ENCODE data around the gene INO80D.
"Not testable (repeated sequence)": the region's sequence is repeated elsewhere in the genome, so short reads cannot be mapped to it uniquely, and the experiment has no call there.

The INO80D gene

DNA sequence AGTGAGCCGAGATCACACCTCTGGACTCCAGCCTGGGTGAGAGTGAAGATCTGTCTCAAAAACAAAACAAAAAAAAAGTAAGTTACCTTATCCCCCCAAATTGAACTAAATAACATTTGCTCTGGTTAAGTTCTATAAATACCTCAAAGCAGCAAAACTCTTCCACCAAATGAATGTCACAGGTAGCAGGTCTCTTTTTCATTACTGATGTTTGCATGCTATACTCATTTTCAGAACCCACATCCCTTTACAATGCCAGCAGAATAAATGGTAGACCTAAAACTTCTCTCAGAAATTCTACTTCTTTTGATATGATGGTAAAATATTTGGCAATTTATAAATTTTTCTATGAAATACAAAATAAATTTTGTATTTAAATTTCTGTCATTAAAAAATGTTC lies 22.3 kb downstream of the INO80D start:
- H3K4me1 ChIP-seq (ENCODE audit: control insufficient read depth, insufficient read depth, low read length): no peaks in the 10 kb centered on the region
- no peak overlapping the region for H3K27ac ChIP-seq (ENCODE audit: insufficient read depth, low read depth, low read length, poor library complexity, severe bottlenecking)
- 88% methylated on average over 1 of the region's 1 CpG for whole genome bisulfite sequencing, 2 experiments
- H3K27me3 ChIP-seq (ENCODE audit: control insufficient read depth, insufficient read depth, low read length, poor library complexity, severe bottlenecking): no peaks in the 10 kb centered on the region
- no peak overlapping the region for H3K4me3 ChIP-seq (ENCODE audit: insufficient read depth, low read depth, low read length)
- H3K36me3 ChIP-seq (ENCODE audit: control insufficient read depth, insufficient read depth, low read length): no peaks in the 10 kb centered on the region
- H3K9me3 ChIP-seq (ENCODE audit: control insufficient read depth, low read length): no peaks in the 10 kb centered on the region

DNA sequence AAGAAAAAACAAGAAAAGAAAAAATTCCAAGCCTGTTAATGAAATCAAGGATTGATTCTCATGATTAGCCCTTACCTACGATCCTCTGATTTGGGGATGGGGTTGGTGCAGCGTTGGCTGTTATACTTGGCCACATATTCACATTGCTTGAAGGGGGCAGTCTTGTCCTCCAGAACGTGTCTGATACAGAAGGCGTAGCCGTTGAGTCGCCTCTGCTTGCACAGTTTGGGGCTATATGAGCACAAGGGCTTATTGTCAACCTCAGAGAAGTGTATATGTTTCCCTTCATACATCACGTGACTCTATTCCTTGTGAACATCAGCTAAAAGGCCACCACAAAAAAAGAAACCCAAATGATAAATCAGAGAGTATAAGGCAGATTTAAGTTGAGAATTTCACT lies 23.2 kb downstream of the INO80D start:
- Histone ChIP-seq H3K4me3 (ENCODE audit: insufficient read depth, low read depth, low read length) (no peak overlapping the region), H3K9me3 (ENCODE audit: control insufficient read depth, low read length) (no peaks in the 10 kb centered on the region), H3K27ac (ENCODE audit: insufficient read depth, low read depth, low read length, poor library complexity, severe bottlenecking) (no peak overlapping the region), H3K4me1 (ENCODE audit: control insufficient read depth, insufficient read depth, low read length) (no peaks in the 10 kb centered on the region), H3K27me3 (ENCODE audit: control insufficient read depth, insufficient read depth, low read length, poor library complexity, severe bottlenecking) (no peaks in the 10 kb centered on the region), H3K36me3 (ENCODE audit: control insufficient read depth, insufficient read depth, low read length) (no peaks in the 10 kb centered on the region)
- WGBS, 2 experiments: 85 to 92% methylated on average over 7 of the region's 7 CpGs

DNA sequence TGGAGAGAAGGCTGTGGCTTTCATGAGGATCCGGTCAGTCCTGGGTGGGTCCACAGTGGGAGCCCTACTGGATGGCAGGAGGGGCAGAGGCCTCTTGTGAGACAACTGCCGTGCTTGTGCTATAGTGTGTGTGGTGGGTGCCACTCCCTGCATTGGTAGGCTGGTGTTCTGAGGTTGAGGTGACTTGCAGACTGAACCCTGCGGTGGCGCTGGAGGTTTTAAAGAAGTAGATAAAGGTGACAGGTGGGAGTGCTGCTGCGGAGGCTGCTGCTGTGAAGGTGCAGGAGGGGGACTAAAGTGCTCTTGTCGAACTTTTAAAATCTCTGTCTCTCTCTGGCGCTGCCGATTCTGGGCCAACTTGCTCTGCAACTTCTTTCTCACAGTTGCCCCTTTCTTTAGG lies 29.7 kb downstream of the INO80D start:
- H3K27ac ChIP-seq (ENCODE audit: insufficient read depth, low read depth, low read length, poor library complexity, severe bottlenecking): no peak overlapping the region
- no peaks in the 10 kb centered on the region for H3K9me3 ChIP-seq (ENCODE audit: control insufficient read depth, low read length)
- H3K27me3 ChIP-seq (ENCODE audit: control insufficient read depth, insufficient read depth, low read length, poor library complexity, severe bottlenecking): no peaks in the 10 kb centered on the region
- H3K4me3 ChIP-seq (ENCODE audit: insufficient read depth, low read depth, low read length): no peak overlapping the region
- H3K36me3 ChIP-seq (ENCODE audit: control insufficient read depth, insufficient read depth, low read length): peaks cover 13% of the 10 kb centered on the region
- 95 to 98% methylated on average over 8 of the region's 8 CpGs for WGBS, 2 experiments
- no peaks in the 10 kb centered on the region for H3K4me1 ChIP-seq (ENCODE audit: control insufficient read depth, insufficient read depth, low read length)

DNA sequence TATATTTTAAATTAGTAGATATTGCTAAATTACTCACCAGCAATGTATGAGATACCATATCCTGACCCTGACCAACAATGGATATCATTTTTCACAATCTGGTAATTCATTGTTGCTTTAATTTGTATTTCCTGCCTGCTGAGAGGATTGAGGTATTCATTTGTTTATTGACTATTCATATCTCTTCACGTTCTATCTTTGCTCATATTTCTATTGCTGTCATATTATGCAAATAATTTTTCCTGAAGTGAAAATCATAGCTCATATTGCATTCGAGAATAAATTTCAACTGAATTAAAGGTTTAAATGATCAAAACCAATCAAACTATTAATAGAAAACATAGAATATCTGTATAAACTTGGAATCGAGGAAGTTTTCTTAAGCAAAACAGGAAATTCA lies 31.0 kb downstream of the INO80D start:
- H3K4me3 ChIP-seq (ENCODE audit: insufficient read depth, low read depth, low read length): no peak overlapping the region
- no peaks in the 10 kb centered on the region for H3K9me3 ChIP-seq (ENCODE audit: control insufficient read depth, low read length)
- H3K27me3 ChIP-seq (ENCODE audit: control insufficient read depth, insufficient read depth, low read length, poor library complexity, severe bottlenecking): no peaks in the 10 kb centered on the region
- 96% methylated on average over 2 of the region's 3 CpGs; no CpG with 5 or more reads in 1 of the 2 experiments for WGBS, 2 experiments
- peaks cover 13% of the 10 kb centered on the region for H3K36me3 ChIP-seq (ENCODE audit: control insufficient read depth, insufficient read depth, low read length)
- no peaks in the 10 kb centered on the region for H3K4me1 ChIP-seq (ENCODE audit: control insufficient read depth, insufficient read depth, low read length)
- H3K27ac ChIP-seq (ENCODE audit: insufficient read depth, low read depth, low read length, poor library complexity, severe bottlenecking): no peak overlapping the region

DNA sequence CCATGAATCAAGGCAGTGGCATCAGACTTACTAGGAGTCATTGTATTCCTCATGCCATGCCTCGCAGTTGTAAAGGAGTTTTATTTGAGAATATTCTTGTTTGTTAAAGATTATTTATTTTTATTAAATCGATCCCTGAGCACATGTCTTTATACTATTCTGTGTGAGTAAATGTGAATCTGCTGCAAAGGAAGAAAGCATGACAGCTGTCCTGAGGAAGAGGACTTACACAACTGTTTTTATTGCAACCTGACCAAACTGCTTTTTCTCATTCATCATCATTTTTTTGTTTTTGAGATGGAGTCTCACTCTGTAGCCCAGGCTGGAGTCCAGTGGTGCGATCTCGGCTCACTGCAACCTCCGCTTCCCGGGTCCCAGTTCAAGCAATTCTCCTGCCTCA lies 34.1 kb downstream of the INO80D start:
- no peaks in the 10 kb centered on the region for H3K4me1 ChIP-seq (ENCODE audit: control insufficient read depth, insufficient read depth, low read length)
- H3K9me3 ChIP-seq (ENCODE audit: control insufficient read depth, low read length): no peaks in the 10 kb centered on the region
- H3K27ac ChIP-seq (ENCODE audit: insufficient read depth, low read depth, low read length, poor library complexity, severe bottlenecking): no peak overlapping the region
- H3K36me3 ChIP-seq (ENCODE audit: control insufficient read depth, insufficient read depth, low read length): peaks cover 13% of the 10 kb centered on the region
- 79 to 82% methylated on average over 6 of the region's 6 CpGs for WGBS, 2 experiments
- no peak overlapping the region for H3K4me3 ChIP-seq (ENCODE audit: insufficient read depth, low read depth, low read length)
- no peaks in the 10 kb centered on the region for H3K27me3 ChIP-seq (ENCODE audit: control insufficient read depth, insufficient read depth, low read length, poor library complexity, severe bottlenecking)

DNA sequence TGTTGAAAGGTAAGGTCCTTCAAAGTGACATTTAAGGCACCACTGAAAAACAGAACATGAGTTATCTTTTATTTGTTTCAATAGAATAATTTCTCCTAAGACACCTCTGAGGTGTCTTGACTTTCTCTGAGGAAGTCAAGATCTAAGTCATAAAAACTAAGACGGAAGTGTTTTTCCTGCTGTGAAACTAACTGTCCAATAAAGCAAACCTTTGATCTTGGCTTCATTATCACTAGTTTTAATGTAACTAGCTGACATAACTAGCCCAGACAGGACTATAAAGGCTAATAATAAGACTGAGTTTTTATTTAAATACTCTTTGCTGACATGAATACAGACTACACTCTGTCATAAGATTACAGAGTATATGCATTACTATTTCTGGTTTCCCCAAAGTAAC lies 36.6 kb downstream of the INO80D start:
- peaks cover 3% of the 10 kb centered on the region for H3K36me3 ChIP-seq (ENCODE audit: control insufficient read depth, insufficient read depth, low read length)
- 95 to 100% methylated on average over 1 of the region's 1 CpG for WGBS, 2 experiments
- no peaks in the 10 kb centered on the region for H3K27me3 ChIP-seq (ENCODE audit: control insufficient read depth, insufficient read depth, low read length, poor library complexity, severe bottlenecking)
- H3K27ac ChIP-seq (ENCODE audit: insufficient read depth, low read depth, low read length, poor library complexity, severe bottlenecking): no peak overlapping the region
- no peaks in the 10 kb centered on the region for H3K4me1 ChIP-seq (ENCODE audit: control insufficient read depth, insufficient read depth, low read length)
- no peak overlapping the region for H3K4me3 ChIP-seq (ENCODE audit: insufficient read depth, low read depth, low read length)
- no peaks in the 10 kb centered on the region for H3K9me3 ChIP-seq (ENCODE audit: control insufficient read depth, low read length)

DNA sequence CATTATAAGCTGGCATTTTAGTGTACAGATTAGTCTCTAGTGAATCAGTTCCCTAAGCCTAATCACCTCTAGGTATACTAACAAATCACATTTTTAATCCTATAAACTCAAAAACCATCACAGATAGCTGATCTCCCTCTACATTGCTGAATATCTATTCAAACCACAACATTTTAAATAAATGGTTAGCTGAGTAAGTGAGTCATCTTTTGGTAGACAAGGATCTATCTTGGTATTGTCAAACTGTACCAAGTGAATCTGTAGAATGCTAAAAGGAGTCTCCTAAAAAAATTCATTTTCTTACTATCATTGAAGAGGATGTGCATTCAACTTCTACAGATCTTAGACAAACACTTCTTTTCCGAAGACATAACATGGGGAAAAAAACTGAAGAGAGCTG lies 40.7 kb downstream of the INO80D start:
- Histone ChIP-seq H3K9me3 (ENCODE audit: control insufficient read depth, low read length) (no peaks in the 10 kb centered on the region), H3K4me3 (ENCODE audit: insufficient read depth, low read depth, low read length) (no peak overlapping the region), H3K4me1 (ENCODE audit: control insufficient read depth, insufficient read depth, low read length) (no peaks in the 10 kb centered on the region), H3K36me3 (ENCODE audit: control insufficient read depth, insufficient read depth, low read length) (no peaks in the 10 kb centered on the region), H3K27ac (ENCODE audit: insufficient read depth, low read depth, low read length, poor library complexity, severe bottlenecking) (no peak overlapping the region), H3K27me3 (ENCODE audit: control insufficient read depth, insufficient read depth, low read length, poor library complexity, severe bottlenecking) (no peaks in the 10 kb centered on the region)
- WGBS, 2 experiments: 92 to 100% methylated on average over 1 of the region's 1 CpG

DNA sequence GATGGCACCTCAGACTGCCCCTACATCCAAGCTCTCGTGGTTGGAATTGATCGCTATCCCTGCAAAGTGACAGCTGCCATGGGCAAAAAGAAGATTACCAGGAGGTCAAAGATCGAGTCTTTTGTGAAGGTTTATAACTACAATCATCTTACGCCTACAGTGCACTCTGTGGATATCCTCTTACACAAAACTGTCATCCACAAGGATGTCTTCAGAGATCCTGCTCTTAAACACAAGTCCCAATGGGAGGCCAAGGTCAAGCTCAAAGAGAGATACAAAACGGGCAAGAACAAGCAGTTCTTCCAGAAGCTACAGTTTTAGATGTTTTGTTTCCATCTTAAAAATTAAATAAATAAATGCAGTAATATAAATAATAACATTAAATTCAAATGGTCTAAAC lies 45.4 kb downstream of the INO80D start:
- H3K27ac ChIP-seq (ENCODE audit: insufficient read depth, low read depth, low read length, poor library complexity, severe bottlenecking): no peak overlapping the region
- H3K27me3 ChIP-seq (ENCODE audit: control insufficient read depth, insufficient read depth, low read length, poor library complexity, severe bottlenecking): no peaks in the 10 kb centered on the region
- H3K4me3 ChIP-seq (ENCODE audit: insufficient read depth, low read depth, low read length): no peak overlapping the region
- peaks cover 3% of the 10 kb centered on the region for H3K36me3 ChIP-seq (ENCODE audit: control insufficient read depth, insufficient read depth, low read length)
- 96 to 99% methylated on average over 5 of the region's 5 CpGs for WGBS, 2 experiments
- H3K9me3 ChIP-seq (ENCODE audit: control insufficient read depth, low read length): no peaks in the 10 kb centered on the region
- no peaks in the 10 kb centered on the region for H3K4me1 ChIP-seq (ENCODE audit: control insufficient read depth, insufficient read depth, low read length)

DNA sequence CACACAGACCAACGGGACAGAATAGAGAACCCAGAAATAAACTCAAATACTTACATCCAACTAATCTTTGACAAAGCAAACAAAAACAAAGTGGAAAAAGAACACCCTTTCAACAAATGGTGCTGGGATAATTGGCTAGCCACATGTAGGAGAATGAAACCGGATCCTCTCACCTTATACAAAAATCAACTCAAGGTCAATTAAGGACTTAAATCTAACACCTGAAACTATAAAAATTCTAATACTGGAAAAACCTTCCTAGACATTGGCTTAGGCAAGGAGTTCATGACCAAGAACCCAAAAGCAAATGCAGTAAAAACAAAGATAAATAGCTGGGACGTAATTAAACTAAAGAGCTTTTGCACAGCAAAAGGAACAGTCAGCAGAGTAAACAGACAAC lies 50.6 kb downstream of the INO80D start:
- not testable (repeated sequence) for H3K36me3 ChIP-seq (ENCODE audit: control insufficient read depth, insufficient read depth, low read length); H3K27me3 ChIP-seq (ENCODE audit: control insufficient read depth, insufficient read depth, low read length, poor library complexity, severe bottlenecking); H3K4me3 ChIP-seq (ENCODE audit: insufficient read depth, low read depth, low read length); H3K4me1 ChIP-seq (ENCODE audit: control insufficient read depth, insufficient read depth, low read length); H3K9me3 ChIP-seq (ENCODE audit: control insufficient read depth, low read length); H3K27ac ChIP-seq (ENCODE audit: insufficient read depth, low read depth, low read length, poor library complexity, severe bottlenecking)
- 87 to 89% methylated on average over 3 of the region's 3 CpGs for WGBS, 2 experiments

DNA sequence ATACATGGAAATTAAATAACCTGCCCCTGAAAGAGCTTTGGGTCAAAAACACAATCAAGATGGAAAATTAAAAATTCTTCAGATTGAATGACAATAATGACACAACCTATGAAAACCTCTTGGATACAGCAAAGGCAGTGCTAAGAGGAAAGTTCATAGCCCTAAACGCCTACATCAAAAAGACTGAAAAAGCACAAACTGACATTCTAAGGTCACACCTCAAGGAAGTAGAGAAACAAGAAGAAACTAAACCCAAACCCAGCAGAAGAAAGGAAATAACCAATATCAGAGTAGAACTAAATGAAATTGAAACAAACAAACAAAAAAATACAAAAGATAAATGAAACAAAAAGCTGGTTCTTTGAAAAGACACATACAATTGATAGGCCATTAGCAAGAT lies 52.5 kb downstream of the INO80D start:
- not testable (repeated sequence) for H3K36me3 ChIP-seq (ENCODE audit: control insufficient read depth, insufficient read depth, low read length); H3K4me3 ChIP-seq (ENCODE audit: insufficient read depth, low read depth, low read length); H3K9me3 ChIP-seq (ENCODE audit: control insufficient read depth, low read length); H3K27me3 ChIP-seq (ENCODE audit: control insufficient read depth, insufficient read depth, low read length, poor library complexity, severe bottlenecking); H3K4me1 ChIP-seq (ENCODE audit: control insufficient read depth, insufficient read depth, low read length); H3K27ac ChIP-seq (ENCODE audit: insufficient read depth, low read depth, low read length, poor library complexity, severe bottlenecking)
- 93 to 100% methylated on average over 1 of the region's 1 CpG for WGBS, 2 experiments

DNA sequence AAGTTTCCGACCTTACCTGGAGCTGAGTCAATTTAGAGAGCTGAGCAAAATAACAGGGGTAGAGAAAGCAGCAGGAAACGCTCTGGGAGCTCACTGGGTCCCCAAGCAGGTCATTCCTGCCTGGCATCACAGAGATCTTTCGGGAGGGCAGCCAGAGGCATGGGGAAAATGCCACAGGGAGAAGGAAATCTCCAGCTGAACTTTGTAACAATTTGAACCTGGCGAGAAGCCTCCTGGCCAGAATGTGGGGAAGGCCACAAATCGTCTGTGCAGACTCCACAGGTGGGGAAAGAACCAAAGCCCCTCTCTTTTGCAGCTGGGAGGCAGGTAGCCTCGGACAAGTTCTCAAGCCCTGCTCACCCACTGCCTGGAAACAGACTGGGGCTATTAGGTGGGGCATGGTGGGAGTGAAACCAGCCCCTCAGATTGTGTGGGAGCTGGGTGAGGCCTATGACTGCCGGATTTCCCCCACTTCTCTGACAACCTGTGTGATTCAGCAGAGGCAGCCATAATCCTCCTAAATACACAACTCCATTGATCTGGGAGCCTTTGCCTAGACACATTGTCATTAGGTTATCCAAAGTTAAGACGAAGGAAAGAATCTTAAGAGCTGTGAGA lies 53.9 kb downstream of the INO80D start:
- Histone ChIP-seq H3K4me1 (ENCODE audit: control insufficient read depth, insufficient read depth, low read length) (no peaks in the 10 kb centered on the region), H3K36me3 (ENCODE audit: control insufficient read depth, insufficient read depth, low read length) (peaks cover 7% of the 10 kb centered on the region), H3K27ac (ENCODE audit: insufficient read depth, low read depth, low read length, poor library complexity, severe bottlenecking) (no peak overlapping the region), H3K4me3 (ENCODE audit: insufficient read depth, low read depth, low read length) (no peak overlapping the region), H3K9me3 (ENCODE audit: control insufficient read depth, low read length) (no peaks in the 10 kb centered on the region), H3K27me3 (ENCODE audit: control insufficient read depth, insufficient read depth, low read length, poor library complexity, severe bottlenecking) (no peaks in the 10 kb centered on the region)
- 89 to 91% methylated on average over 8 of the region's 8 CpGs for WGBS, 2 experiments
